Body of pancreas (tissue), 4 donors: ENCODE results near the gene CCDC127. TPM values are rescaled to one million over a fixed set of nuclear protein-coding genes. Genes with fewer than 3 reads are reported as not detected.
"Not testable (repeated sequence)": the region's sequence is repeated elsewhere in the genome, so short reads cannot be mapped to it uniquely, and the experiment has no call there.

ENCODE experiments used
- ATAC-seq: fragments of 150-250 bp; one replicate; pipeline ENCODE4 v1.9.1; 2016
- DNase-seq, 4 donors: peaks; one replicate each; pipeline ENCODE4 v3.0.0-alpha.2; 2019
- H3K27ac ChIP-seq, 4 donors: fragments of 200-600 bp; sonication (generic); 1 replicate in 3 of 4; 2 replicates in 1 of 4; pipeline versions ENCODE4 v1.5.1 to v1.6.1; 2016 to 2019; ENCODE audit warnings: mild to moderate bottlenecking in 1 of 4, mixed read lengths in 1 of 4, moderate library complexity in 1 of 4
- H3K27me3 ChIP-seq, 2 donors: fragments of 200-600 bp; sonication (generic); one replicate each; pipeline ENCODE4 v1.6.0; 2016; ENCODE audit warnings: mild to moderate bottlenecking in 1 of 2
- H3K36me3 ChIP-seq, 2 donors: fragments of 200-600 bp; sonication (generic); replicated peaks in 1 of 2; 2 replicates each; pipeline ENCODE4 v1.5.1; 2016; ENCODE audit warnings: low read depth in 2 of 2; ENCODE audit not compliant: insufficient read depth in 1 of 2
- H3K4me1 ChIP-seq: fragments of 200-600 bp; sonication (generic); one replicate; pipeline ENCODE4 v1.6.0; 2016
- H3K4me3 ChIP-seq, 2 donors: fragments of 200-600 bp; sonication (generic); 1 replicate in 1 of 2; 2 replicates in 1 of 2; pipeline ENCODE4 v1.5.1; 2016 to 2019
- H3K9me3 ChIP-seq, 3 donors: fragments of 200-600 bp; sonication (generic); 1 replicate in 2 of 3; 2 replicates in 1 of 3; pipeline ENCODE4 v1.5.1; 2016
- POLR2A ChIP-seq, 3 donors: fragments of 450-650 bp; IDR thresholded peaks; one replicate each; pipeline ENCODE4 v1.6.1; 2016; ENCODE audit warnings: antibody characterized with exemption in 3 of 3, mild to moderate bottlenecking in 2 of 3
- WGBS, 2 donors: methylation state at CpG; one replicate each; pipeline ENCODE4 v1.1.5; 2017; 5-methylcytosine and 5-hydroxymethylcytosine counted together
- intact Hi-C: fragments of 100-400 bp; cut with DNase I; formaldehyde crosslinking; loops from one replicate; pipeline ENCODE4 v1.15.1; 2023
- total RNA-seq, 2 donors: library from RNA; depleted of rRNA; stranded (reverse); fragments of >200 nt; gene quantifications; one replicate each; pipeline ENCODE4 v1.1.0, GENCODE V29; 2016
- TF ChIP-seq, protein P1 (sequence below), 7 experiments: fragments of 450-650 bp in 4 of 7; fragments of 200-600 bp in 3 of 7; sonication (generic) in 3 of 7; IDR thresholded peaks; one replicate each; pipeline ENCODE4 v1.5.1; 2016 to 2019; ENCODE audit warnings: antibody characterized with exemption in 7 of 7

The CCDC127 gene
- total RNA-seq, 2 donors from 2014 or later: 3.9 to 4.0 TPM

GRCh38 chr5:223791-224190, 5.8 kb upstream of the CCDC127 start:
- ATAC-seq: no peak
- no peaks in the 10 kb centered on the region for H3K9me3 ChIP-seq
- TF ChIP-seq POLR2A (IDR thresholded peaks at IDR 0.05): no peak
- TF ChIP-seq, protein P1, sequence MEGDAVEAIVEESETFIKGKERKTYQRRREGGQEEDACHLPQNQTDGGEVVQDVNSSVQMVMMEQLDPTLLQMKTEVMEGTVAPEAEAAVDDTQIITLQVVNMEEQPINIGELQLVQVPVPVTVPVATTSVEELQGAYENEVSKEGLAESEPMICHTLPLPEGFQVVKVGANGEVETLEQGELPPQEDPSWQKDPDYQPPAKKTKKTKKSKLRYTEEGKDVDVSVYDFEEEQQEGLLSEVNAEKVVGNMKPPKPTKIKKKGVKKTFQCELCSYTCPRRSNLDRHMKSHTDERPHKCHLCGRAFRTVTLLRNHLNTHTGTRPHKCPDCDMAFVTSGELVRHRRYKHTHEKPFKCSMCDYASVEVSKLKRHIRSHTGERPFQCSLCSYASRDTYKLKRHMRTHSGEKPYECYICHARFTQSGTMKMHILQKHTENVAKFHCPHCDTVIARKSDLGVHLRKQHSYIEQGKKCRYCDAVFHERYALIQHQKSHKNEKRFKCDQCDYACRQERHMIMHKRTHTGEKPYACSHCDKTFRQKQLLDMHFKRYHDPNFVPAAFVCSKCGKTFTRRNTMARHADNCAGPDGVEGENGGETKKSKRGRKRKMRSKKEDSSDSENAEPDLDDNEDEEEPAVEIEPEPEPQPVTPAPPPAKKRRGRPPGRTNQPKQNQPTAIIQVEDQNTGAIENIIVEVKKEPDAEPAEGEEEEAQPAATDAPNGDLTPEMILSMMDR (IDR thresholded peaks at IDR 0.05): no peak
- 85 to 86% methylated on average over 6 of the region's 6 CpGs for WGBS, 2 donors
- peaks cover 17 to 29% of the 10 kb centered on the region in 2 donors for H3K36me3 ChIP-seq
- H3K27ac ChIP-seq: no peak overlapping the region
- DNase-seq: no peak
- H3K27me3 ChIP-seq: no peaks in the 10 kb centered on the region
- intact Hi-C loops: no loop called here
- H3K4me1 ChIP-seq: peaks cover 21% of the 10 kb centered on the region
- H3K4me3 ChIP-seq: no peak overlapping the region

DNA sequence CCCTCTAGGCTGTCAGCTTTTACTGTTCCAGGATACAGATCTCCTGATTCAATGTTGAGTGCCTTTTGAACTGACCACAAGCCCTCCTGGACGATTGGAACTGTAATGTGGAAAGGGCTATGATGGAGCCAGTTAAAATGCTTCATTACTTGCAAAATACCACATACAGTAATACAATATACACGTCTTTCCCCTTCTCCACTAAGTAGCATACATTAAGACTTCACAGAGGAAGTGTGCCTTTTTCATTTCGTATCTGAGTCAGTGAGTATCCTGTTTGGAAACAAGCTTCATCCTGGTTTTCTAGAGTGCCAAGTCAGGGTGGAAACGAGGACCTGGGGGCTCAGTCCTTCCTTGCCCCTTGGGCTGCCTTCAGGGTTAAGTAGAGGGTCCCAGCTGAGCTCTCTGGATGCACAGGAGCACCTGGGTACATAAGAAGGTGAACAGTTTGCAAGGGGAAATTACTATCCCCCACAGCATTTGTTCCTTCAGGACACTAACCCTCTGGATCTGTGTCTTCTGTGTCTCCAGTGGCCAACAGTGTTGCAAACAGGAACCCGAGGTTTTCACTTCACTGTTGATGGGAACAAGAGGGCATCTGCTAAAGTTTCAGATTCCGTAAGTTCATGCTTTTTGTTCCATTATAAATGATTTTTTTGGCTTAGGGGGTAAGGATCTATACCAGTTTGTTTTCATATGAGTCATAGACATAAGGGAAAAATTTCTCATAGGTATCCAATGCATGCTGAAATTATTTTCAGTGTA, 5.2 kb upstream of the CCDC127 start:
- H3K4me3 ChIP-seq, DNase-seq, H3K27ac ChIP-seq, H3K27me3 ChIP-seq, intact Hi-C loops, ATAC-seq, H3K9me3 ChIP-seq: not testable (repeated sequence)
- Histone ChIP-seq H3K36me3 (peaks cover 17 to 24% of the 10 kb centered on the region in 2 donors), H3K4me1 (peaks cover 21% of the 10 kb centered on the region)
- WGBS, 2 donors: 51 to 68% methylated on average over 6 of the region's 6 CpGs

DNA sequence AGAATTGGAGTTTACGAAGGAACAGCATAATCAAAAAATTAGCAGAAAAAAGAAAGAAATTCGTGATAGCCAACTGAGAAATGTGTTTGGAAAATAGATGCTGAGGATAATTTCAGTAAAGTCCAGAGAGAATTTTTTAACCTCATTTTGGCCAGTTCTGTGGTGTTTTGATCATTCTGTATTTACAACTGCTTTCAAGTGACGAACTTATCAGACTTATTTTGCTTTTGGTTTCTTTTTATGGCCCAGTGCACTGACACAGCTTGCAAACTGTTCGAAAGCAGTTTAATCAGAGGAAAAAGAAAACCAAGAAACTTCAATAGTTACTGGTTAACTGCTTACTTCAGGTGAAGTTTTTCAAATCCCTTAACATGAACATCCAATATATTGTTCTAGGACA, 2.0 kb upstream of the CCDC127 start:
- TF ChIP-seq, protein P1 (IDR thresholded peaks at IDR 0.05): no peak
- TF ChIP-seq POLR2A (IDR thresholded peaks at IDR 0.05): no peak
- Histone ChIP-seq H3K4me3 (no peak overlapping the region), H3K9me3 (no peaks in the 10 kb centered on the region), H3K36me3 (peaks cover 8 to 9% of the 10 kb centered on the region in 2 donors), H3K27me3 (no peaks in the 10 kb centered on the region), H3K27ac (peak overlapping the region in 1 of 4 donors; percentile 84), H3K4me1 (peaks cover 27% of the 10 kb centered on the region)
- ATAC-seq (no peak), DNase-seq (no peak)
- WGBS, 2 donors: 9 to 13% methylated on average over 4 of the region's 4 CpGs
- intact Hi-C loops: no loop called here

- peak overlapping the region; percentile 82 to 92 (median 85) for H3K27ac ChIP-seq
- H3K4me3 ChIP-seq: no peak overlapping the region
- TF ChIP-seq, protein P1 (IDR thresholded peaks at IDR 0.05): no peak
- TF ChIP-seq POLR2A (IDR thresholded peaks at IDR 0.05): no peak
- intact Hi-C loops: no loop called here
- peak in 1 of 4 donors; percentile 30 for DNase-seq
- 7 to 10% methylated on average over 9 of the region's 9 CpGs for WGBS, 2 donors
- H3K4me1 ChIP-seq: peaks cover 27% of the 10 kb centered on the region
- H3K27me3 ChIP-seq: no peaks in the 10 kb centered on the region
- peaks cover 3% of the 10 kb centered on the region in 2 donors for H3K36me3 ChIP-seq
- no peaks in the 10 kb centered on the region for H3K9me3 ChIP-seq
- ATAC-seq: no peak
These were observed 1.5 kb upstream of the CCDC127 start for GRCh38 chr5:219460-219863.

GRCh38 chr5:218457-219291, 721 bp upstream of the CCDC127 start:
- peak; percentile 47 to 61 (median 52) for DNase-seq
- Histone ChIP-seq H3K4me3 (peak overlapping the region; percentile 98 to 100), H3K36me3 (no peaks in the 10 kb centered on the region), H3K9me3 (no peaks in the 10 kb centered on the region), H3K27ac (peak overlapping the region; percentile 82 to 92 (median 85)), H3K27me3 (no peaks in the 10 kb centered on the region), H3K4me1 (peaks cover 27% of the 10 kb centered on the region)
- 0 to 1% methylated on average over 9 to 49 of the region's 73 CpGs for WGBS, 2 donors
- ATAC-seq: peak; percentile 51
- intact Hi-C loops: no loop called here
- TF ChIP-seq POLR2A (IDR thresholded peaks at IDR 0.05): peak in 1 of 3 donors; percentile 15
- TF ChIP-seq, protein P1 (IDR thresholded peaks at IDR 0.05): peak in 1 of 7 experiments; percentile 9

DNA sequence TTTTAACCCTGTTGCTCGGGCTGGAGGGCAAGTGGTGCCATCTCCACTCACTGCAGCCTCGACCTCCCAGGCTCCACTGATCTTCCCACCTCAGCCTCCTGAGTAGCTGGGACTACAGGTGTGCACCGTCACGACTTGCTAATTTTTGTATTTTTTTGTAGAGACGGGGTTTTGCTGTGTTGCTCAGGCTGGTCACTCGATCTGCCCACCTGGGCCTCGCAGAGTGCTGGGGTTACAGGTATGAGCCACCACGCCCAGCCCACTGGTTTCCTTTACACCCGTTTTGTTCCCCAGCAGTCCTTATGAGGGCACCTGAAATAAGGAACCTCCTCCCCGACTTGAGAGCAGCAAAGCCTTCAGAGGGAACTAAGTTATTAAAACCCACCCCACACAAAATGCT, 1.9 kb downstream of the CCDC127 start:
- H3K9me3 ChIP-seq, ATAC-seq, DNase-seq, H3K27me3 ChIP-seq, H3K4me3 ChIP-seq, H3K27ac ChIP-seq, intact Hi-C loops, H3K36me3 ChIP-seq: not testable (repeated sequence)
- H3K4me1 ChIP-seq: peaks cover 25% of the 10 kb centered on the region
- WGBS, 2 donors: 84 to 90% methylated on average over 9 of the region's 10 CpGs

GRCh38 chr5:215256-215655, 2.7 kb downstream of the CCDC127 start:
- ATAC-seq, H3K9me3 ChIP-seq, DNase-seq, intact Hi-C loops, H3K4me3 ChIP-seq, H3K27me3 ChIP-seq, H3K36me3 ChIP-seq, H3K27ac ChIP-seq: not testable (repeated sequence)
- H3K4me1 ChIP-seq: peaks cover 17% of the 10 kb centered on the region
- WGBS, 2 donors: 94 to 100% methylated on average over 2 of the region's 2 CpGs
